Stimulated activated CD4-positive, alpha-beta T cell treated with anti-CD3 and anti-CD28 coated beads, Interleukin-1b, Interleukin-23, amount 100 ng/mL, for 48 hours (primary cell): ENCODE results near the gene LRRC38.

ENCODE experiments used
- DNase-seq: peaks from one replicate; pipeline ENCODE4 v3.0.0-alpha.2; 2020

The LRRC38 gene

DNA sequence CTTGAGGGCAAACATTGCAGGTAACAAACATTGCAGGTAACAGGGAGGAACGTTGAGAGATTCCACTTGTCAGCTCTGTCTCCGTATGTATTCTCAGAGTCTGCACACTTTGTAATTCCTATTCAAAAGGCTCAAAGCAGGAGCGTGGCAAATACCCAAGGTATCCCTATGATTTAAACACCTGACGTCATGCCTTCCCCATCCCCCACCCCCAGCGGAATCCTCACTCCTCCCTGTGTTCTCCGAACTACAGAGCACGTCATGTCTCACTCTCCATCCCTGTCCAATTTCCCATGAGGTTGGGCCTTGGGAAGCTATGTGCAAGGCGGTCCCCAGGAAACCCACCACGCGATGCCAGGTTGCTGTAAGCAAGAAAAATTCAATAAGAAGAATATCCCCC, 2.8 kb upstream of the LRRC38 start:
- DNase-seq = no peak

DNA sequence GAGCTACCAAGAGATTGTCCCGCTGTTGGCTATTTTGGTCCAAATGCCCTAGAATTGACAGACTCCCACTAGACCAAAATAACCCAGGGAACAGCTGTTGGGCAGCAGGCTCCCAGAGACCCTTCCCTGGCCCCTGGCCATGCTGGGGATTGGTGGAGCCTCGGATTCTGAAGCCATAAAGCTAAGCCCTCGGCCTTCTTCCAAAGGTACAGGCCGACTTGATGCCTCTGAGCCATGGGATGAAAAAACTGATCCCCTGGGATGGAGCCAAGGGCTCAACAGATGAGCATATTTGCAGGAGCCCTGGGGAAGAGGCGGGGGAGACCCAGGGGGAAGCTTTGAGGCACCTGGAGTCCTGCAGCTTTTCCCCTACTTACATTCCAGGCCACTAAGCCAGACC, 1.0 kb upstream of the LRRC38 start:
- no peak for DNase-seq

DNA sequence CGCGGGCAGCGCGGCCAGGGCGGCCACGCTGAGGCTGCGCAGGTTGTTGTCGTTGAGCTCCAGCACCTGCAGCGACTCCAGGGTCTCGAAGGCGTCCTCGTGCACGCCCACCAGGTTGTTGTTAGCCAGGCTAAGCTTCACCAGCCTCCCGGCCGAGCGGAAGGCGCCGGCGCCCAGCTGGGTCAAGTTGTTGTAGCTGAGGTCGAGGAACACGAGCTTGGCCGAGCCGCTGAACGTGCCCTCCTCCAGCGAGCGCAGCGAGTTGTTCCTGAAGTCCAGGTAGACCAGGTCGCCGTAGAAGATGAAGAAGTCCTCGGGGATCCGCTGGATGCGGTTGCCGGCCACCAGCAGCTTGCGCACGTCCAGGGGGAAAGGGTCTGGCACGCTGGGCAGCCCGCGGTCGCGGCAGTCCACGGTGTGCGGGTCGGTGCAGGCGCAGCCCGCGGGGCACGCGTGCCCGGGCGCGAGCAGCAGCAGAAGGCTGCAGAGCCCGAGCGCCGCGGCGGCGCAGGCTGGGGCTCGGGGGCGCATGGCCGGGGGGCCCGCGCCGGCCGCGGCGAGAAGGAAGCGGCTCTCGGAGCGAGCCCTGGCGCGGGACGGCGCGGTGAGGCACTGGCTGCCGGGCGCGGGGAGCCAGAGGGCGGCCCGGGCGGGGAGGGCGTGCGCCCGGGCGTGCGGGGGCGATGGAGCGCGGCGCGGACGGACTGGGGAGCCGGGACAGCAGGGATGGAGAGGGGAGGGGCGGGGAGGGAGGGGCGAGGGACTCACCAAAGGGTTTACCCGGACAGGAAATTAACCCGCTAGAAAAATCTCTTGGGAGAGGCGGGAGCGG, 524 bp downstream of the LRRC38 start:
- no peak for DNase-seq

DNA sequence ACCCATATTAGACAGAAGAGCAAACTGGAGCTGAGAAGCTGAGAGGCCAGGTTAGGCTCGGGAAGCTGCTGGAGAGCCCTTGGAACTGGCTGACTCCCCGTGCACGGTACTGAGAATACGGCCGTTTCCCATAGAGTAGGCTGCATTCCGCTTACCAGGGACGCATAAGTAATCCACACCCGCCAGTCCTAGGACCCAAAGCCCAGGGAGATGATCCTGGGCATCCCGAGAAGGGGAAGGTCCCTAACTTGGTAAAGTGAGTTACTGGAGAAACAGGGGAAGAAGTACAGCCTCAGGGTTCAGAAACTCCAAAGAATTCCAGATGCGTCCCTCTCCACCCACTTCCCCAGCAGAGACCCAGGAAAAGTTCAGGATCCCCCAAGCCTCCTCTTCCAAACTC, 1.3 kb downstream of the LRRC38 start:
- DNase-seq = no peak

DNA sequence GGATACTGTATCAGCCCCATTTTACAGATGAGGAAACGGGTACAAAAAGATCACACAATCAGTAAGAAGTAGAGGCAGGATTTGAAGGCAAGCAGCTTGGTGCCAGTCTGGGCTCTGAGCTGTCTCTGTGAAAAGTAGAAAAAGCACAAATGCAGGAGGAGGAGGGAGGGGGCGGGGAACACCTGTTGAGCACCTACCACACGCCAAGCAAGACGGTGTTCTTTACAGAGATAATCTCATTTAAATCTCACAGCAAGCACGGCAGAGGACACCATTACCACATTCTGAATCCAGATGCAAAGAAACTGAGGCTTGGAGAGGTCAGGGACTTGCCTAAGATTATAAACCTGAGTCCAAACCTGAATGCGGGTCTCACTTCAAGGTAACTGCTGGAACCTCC, 3.3 kb downstream of the LRRC38 start:
- DNase-seq = no peak

DNA sequence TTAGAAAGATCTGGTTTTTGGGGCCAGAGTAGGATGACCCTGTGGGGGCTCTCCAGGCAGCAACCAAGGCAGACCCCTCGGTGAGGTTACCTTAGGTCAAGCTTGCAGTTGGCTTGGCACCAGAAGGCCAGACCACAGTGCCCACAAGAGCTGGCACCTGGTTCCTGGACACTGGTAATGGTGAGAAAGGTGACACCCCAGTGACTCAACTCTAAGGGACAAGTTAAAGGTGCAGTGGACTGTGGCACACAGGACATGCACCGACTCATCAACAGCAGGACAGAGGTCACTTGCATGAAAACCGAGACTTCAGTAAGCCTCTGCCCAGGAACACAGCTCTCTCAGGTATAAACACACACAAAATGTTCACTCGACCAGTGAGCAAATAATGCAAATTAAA, 6.7 kb downstream of the LRRC38 start:
- no peak for DNase-seq

DNA sequence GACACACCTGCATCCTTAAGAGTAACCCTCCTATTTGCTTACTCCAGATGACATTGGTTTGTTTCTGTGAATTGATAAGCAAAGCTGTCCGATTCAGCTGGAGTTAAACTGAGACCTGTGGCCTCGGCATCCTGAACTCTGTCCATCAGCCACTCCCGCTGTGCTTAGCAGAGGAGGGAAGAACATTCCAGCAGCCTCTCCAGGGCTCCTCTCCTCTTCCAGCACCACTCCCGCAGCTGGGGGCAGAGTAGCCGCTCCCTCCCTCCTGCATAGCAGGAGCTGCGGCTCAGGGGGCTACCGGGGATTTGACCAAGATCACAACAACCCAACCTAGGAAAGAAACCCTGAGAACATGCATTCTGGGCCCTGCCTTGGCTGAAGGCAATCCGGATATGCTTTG, 8.8 kb downstream of the LRRC38 start:
- DNase-seq = no peak

DNA sequence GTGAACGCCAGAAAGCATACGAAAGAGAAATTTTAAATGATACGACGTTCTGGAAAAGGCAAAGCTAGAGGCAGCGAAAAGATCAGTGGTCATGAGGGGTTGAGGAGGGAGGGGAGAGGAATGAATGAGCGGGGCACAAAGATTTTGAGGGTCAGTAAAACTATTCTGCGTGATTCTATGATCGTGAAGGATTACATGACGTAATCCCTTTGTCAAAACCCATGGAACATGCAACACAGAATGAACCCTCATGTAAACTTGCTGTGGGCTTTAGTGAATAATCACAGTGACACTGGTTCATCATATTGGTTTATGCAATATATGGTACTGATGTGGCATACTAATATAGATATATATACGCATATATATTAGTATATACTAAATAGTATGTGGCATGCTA, 13.0 kb downstream of the LRRC38 start:
- no peak for DNase-seq

DNA sequence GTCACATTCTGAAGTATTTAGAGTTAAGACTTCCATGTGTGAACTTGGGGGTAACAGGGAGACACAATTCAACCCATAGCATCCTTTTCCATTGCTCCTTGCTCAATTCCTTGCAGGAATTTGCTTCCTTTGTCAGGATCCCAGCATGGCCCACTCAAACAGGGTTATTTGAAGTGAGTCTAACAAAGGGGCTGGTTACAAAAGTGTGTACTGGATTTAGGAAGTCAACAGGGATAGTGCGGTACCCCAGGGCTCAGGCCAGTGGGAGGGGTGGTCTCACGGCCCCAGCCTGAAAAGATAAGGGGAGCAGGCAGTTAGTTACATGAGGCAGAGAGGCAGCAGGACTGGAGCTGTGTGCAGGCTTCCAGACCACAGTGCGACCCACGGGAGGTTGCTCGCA, 14.4 kb downstream of the LRRC38 start:
- no peak for DNase-seq

DNA sequence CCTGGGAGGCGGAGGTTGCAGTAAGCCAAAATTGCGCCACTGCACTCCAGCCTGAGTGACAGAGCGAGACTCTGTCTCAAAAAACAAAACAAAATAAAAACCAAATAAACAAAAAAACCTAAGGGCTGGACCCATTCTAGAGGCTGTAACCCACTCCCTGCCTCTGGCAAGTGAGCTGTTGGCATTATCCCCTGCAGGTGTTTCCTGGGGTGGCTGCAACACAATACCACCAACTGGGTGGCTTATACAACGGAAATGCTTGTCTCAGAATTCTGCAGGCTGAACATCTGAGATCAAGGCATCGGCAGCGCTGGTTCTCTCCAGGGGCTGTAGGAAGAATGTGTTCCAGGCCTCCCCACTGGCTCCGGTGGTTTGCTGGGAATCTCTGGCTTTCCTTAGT, 15.2 kb downstream of the LRRC38 start:
- DNase-seq = no peak

DNA sequence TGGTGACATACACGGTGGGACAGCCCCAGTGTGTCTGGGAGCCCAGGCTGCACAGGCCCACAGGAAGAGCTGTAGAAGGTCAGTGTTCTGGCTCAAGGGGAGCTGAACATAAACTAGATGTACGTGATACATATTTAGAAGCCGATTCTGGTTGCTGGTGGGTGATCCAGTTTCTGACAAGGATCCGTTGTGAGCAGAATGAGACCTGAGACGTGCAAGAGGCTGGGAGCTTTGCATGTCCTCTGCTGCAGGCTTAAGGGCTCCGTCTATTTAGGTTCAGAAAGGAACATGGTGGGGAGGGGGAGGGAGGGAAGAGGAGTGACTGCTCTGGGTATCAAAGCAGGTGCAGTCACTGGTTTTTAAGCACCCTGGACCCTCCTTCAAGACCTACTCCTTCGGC, 18.6 kb downstream of the LRRC38 start:
- no peak for DNase-seq

DNA sequence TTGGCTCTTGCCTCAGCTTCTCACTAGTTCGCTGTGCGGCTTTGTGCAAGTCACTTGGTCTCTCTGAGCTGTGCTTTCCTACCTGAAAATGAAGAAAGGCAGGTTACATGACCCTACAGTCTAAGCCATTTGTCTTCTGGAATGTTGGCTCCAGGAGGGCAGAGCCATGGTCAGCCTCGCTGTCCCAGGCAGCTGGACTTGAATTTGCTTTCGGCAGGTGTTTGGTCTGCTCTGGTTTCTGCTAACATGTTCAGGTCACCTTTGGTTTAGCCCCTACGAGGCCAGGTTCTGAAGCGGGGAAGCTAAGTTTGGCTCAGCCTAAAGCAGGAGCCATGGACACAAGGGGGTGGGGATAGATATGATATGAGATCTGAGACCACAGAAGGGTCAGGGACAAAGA, 19.1 kb downstream of the LRRC38 start:
- no peak for DNase-seq

DNA sequence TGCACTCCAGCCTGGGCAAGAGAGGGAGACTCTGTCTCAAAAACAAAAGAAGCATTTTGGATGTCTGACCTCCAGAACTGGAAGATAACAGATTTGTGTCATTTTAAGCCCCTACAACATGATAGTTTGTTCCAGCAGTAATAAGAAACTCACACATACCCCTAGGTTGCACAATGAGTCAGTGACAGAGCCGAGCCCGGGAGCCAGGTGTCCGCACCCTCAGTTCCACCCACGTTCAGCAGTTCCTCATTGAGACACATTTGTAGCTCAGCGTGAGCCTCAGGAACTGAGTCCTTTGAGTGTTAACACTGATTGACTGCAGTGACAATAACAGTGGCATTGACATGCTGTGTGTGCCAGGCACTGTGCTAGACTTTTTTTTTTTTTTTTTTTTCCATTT, 19.8 kb downstream of the LRRC38 start:
- DNase-seq = peak; percentile 11

DNA sequence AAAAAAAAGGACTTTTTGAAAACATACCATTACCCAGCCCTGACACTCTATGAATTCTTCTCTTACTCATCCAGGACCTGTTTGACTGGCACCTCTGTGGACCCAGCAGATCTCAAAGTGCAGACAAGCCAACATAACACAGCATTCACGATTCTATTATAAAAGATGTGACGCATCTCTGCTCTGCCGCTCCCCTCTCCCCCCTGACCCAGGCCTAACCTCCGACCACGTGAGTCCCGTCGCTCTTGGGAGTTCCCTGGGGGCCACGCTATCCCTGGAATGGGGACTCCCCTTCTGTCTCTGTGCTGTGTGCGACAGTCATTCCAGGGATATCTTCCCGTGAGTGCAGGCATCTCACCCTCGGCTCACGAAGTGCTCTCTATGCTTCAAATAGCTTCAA, 21.1 kb downstream of the LRRC38 start:
- DNase-seq = no peak

DNA sequence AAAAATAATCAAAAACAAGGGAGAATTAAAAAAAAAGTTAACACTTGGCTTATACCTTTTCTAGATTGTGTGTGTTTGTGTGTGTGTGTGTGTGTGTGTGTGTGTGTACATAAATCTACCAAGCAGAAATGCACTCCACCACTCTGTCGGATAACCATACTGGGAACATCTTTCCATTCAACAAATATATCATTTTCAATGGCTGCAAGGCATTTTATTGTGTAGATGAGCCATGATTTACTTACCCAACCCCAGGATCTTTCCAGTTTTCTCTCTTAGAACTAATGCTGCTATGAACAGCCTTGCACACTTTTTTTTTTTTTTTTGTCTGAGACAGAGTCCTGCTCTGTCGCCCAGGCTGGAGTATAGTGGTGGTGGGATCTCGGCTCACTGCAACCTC, 25.8 kb downstream of the LRRC38 start:
- no peak for DNase-seq

DNA sequence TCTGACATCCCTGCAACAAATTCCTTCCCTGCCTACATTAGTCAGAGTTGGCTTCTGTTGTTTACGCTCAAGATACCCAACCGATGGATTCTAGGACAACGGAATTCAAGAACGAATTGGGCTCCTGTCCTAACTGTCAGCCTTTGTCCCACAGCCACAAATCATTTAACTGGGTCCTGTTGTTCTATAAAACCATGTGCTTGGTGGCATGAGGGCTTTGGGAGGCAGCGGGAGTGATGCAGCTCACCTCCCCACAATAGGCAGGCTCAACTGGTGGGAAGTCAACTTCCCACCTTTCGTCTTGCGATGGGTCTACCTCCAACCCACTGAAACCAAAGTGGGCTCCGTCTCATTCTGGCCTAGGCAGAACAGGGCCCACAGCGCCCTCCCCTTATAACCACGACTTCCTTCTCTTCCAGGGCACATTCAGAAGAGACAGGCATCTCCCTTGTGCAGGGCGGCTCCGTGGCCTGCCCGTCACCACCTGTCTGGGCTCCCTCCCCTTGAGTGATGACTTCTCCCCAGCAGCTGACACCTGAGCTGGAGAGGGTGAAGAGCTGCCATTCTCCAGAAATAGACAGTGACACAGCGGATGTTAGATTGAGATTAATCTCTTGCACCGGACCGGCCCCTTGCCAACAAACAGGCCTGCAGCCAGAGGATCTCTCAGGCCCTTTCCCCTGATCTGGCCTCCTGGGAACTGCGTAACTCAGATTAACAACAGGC, 26.5 kb downstream of the LRRC38 start:
- DNase-seq = no peak

DNA sequence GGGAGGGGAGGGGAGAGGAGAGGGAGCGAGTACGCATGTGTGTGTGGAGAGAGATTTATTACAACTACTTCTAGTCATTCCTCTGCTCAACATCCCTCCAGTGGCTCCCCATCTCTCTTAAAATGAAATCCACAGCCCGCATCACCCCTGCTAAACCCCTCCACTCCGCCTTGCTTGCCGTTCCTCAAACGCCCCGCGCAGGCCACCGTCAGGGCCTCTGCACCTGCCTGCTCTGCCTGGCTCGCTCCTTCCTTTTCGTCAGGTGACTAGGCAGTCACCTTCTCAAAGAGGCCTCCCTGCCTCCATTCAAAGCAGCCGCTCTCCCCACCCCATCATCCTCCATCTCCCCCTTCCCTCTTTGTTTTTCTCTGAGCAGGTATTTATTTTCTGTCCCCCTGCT, 29.9 kb downstream of the LRRC38 start:
- no peak for DNase-seq

DNA sequence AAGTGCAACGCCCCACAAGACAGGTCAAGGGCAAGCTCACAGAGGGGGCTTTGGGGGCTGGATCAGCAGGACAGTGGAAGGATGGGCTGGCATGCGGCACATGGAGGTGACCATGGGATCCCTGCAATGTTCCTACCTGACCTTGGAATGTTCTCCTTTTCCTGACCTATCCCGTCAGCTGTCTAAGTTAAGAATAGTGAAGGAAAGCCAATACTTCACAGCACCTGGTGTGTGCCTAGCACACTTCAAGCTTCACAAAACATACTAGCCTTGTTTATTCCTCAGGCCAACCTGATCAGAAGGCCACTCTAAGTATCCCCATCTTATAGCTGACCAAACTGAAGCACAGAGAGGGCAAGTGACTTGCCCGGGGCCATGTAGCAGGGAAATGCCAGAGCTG, 31.2 kb downstream of the LRRC38 start:
- no peak for DNase-seq

DNA sequence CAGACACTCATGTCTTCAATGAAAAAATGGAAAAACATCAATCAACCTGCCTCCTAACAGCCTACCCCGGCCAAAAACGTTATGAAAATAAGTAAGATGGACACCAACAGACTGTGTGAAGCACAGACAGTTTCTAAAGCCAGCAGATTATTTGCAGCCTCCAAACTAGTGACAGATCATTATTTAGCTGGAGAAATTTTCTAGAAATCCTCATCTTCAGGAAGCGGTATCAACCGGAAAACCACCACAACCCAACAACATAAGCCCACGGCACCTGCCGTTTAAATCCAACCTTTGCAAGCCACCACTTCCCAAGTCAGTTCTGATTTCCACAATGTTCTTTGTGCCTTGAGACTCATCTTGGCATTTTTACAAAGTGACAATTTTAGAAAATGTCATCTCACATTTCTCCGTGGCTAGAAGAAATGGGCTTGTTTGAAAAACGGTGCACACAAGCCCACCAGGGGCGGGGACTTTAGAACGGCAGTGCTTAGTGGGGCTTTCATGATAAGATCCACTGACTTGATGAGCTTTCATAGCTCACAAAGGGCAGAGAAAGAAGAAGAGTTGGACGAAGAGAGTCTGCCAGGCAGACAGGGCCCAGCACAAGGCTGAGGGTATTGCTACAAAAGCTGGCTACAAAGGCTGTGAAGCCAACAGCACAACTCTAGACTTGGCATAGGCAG, 34.5 kb downstream of the LRRC38 start:
- no peak for DNase-seq

DNA sequence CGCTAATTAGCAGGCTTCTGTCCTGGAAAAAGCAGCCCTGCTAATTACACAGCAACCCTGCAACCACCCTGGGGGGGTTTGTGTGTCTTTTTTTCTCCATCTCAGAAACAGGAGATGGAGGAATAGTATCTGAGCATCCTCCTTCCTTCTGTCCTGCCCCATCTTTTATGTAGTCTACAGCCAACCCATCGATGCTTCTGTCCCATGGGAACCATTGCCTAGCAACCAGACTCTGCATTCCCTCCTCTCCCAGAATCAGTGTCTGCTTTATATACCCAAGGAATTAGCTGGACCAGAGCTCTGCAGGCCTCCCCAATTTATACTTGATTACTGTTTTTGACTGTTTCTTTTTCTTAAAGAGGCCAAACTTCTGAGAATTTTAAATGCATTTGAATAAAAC, 35.1 kb downstream of the LRRC38 start:
- DNase-seq = no peak

DNA sequence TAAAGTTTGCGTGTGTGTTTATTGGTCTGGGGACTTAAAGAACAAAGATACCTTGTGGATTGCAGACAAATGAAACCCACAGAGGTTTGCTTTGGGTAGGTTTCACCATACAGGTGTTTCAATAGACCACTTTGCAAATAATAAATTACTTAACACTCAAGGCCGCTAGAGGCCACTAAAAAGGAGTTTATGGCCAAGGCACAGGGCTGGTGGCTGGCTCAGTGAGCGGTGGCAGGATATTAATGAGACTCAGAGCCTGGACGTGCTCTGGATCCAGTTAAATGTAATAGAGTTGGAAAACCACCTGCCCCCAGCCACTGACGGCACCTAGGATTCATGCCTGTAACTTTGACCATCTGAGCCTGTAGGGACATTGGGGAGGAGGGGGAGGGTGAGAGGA, 44.5 kb downstream of the LRRC38 start:
- no peak for DNase-seq

DNA sequence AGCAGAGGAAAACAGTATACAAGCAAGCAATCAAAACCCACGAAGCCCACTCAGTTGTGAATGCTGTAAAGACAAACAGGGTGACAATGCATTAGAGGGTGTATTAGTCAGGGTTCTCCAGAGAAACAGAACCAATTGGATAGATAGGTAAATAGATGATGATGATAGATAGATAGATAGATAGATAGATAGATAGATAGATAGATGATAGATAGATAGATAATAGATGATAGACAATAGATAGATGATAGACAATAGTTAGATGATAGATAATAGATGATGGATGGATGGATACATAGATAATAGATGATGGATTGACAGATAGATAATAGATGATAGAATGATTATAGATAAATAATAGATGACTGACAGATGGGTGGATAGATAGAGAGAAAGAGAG, 48.3 kb downstream of the LRRC38 start:
- no peak for DNase-seq

DNA sequence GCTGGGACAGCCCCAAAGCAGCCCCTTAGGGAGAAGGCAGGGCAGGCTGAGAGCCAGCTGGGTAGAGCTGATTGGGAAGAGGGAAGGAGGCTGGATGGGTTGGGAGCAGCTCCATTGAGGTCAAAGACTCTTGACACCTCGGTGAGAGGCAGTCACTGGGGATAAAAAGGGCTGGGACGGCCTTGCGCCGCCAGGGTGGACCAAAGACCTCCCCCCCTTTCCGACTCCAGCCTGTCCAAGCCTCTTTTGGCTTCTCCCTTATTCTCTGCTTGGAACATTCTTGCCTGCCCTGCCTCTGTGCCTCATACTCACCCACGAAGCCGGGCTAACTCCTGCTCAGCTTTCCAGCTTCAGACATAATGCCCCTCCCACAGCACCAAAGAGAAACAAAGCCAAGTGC, 51.1 kb downstream of the LRRC38 start:
- no peak for DNase-seq

DNA sequence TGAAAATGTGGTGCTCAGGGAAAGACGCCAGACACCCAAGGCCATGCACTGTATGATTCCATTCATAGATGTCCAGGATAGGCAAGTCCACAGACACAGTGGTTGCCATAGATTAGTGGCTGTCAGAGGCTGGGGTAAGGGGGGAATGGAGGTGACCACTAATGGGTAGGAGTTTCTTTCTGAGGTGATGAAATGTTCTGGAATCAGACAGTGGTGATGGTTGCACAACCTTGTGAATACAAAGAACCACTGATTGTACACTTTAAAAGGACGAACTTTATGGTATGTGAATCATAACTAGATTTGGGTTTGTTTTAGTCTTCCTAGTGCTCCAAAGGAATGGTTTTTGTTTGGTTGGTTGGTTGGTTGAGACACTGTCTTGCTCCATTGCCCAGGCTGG, 51.8 kb downstream of the LRRC38 start:
- no peak for DNase-seq
